Prostate gland (tissue), 2 donors: ENCODE data around the gene APOLD1. TPM values are rescaled to one million over a fixed set of nuclear protein-coding genes. Genes with fewer than 3 reads are reported as not detected.

Experiments used
- DNase-seq: peaks from one replicate; pipeline ENCODE4 v3.0.0-alpha.2; 2019; ENCODE audit warnings: low spot score
- H3K27ac ChIP-seq, 2 donors: fragments of 200-600 bp; sonication (generic); 2 replicates each; pipeline ENCODE4 v1.5.1; 2017 to 2019
- H3K27me3 ChIP-seq: fragments of 200-600 bp; sonication (generic); replicated peaks from 2 replicates; pipeline ENCODE4 v1.5.1; 2019; ENCODE audit not compliant: insufficient read depth
- H3K36me3 ChIP-seq, 2 donors: fragments of 200-600 bp; sonication (generic); 1 replicate in 1 of 2; 2 replicates in 1 of 2; pipeline versions ENCODE4 v1.5.1 to v1.8.1; 2017 to 2019
- H3K4me1 ChIP-seq: fragments of 200-600 bp; sonication (generic); replicated peaks from 2 replicates; pipeline ENCODE4 v1.5.1; 2019
- H3K4me3 ChIP-seq, 2 donors: fragments of 200-600 bp; sonication (generic); 2 replicates each; pipeline ENCODE4 v1.5.1; 2017 to 2019
- H3K9me3 ChIP-seq: fragments of 200-600 bp; sonication (generic); 2 replicates; pipeline ENCODE4 v1.5.1; 2017
- CTCF ChIP-seq, 4 experiments: fragments of 200-600 bp in 2 of 4; fragments of 450-650 bp in 2 of 4; sonication (generic) in 2 of 4; IDR thresholded peaks; 1 replicate in 3 of 4; 2 replicates in 1 of 4; pipeline ENCODE4 v1.5.1; 2016 to 2019; ENCODE audit warnings: antibody characterized with exemption in 4 of 4, mild to moderate bottlenecking in 2 of 4, moderate library complexity in 2 of 4
- POLR2A ChIP-seq: fragments of 450-650 bp; IDR thresholded peaks from one replicate; pipeline ENCODE4 v1.6.1; 2016; ENCODE audit warnings: antibody characterized with exemption, mild to moderate bottlenecking
- POLR2AphosphoS5 ChIP-seq: sonication (generic); formaldehyde crosslinking; IDR thresholded peaks from one replicate; pipeline ENCODE4 v1.6.1; 2017; ENCODE audit warnings: antibody characterized with exemption
- WGBS: methylation state at CpG from one replicate; pipeline ENCODE4 v1.1.5; 2018; 5-methylcytosine and 5-hydroxymethylcytosine counted together
- intact Hi-C: fragments of 100-400 bp; cut with DNase I; formaldehyde crosslinking; loops from one replicate; pipeline ENCODE4 v1.14.2; 2022
- microRNA counts, 2 donors: library from miRNA; unstranded; fragments of <30 nt; microRNA quantifications; one replicate each; lab custom pipeline; 2016 to 2017
- microRNA-seq: library from miRNA; unstranded; fragments of <30 nt; microRNA quantifications from one replicate; pipeline ENCODE4, GENCODE V29; 2016
- small RNA-seq, 2 donors: library from RNA; depleted of rRNA; stranded (forward); fragments of <200 nt; gene quantifications; one replicate each; pipeline ENCODE3, GENCODE V24; 2016
- total RNA-seq, 2 donors: library from RNA; depleted of rRNA; stranded (reverse); fragments of >200 nt; gene quantifications; one replicate each; pipeline ENCODE4 v1.1.0, GENCODE V29; 2016

The APOLD1 gene
- total RNA-seq, 2 donors from 2014 or later = 10.7 to 16.1 TPM

- no peak for TF ChIP-seq POLR2A
- no peak for TF ChIP-seq CTCF (IDR thresholded peaks at IDR 0.05)
- no peak for TF ChIP-seq POLR2AphosphoS5
- Histone ChIP-seq H3K9me3 (no peaks in the 10 kb centered on the region), H3K36me3 (no peaks in the 10 kb centered on the region), H3K27me3 (no peaks in the 10 kb centered on the region), H3K27ac (no peak overlapping the region), H3K4me3 (no peak overlapping the region), H3K4me1 (no peaks in the 10 kb centered on the region)
- intact Hi-C loops = no loop called here
- no peak for DNase-seq
- WGBS = 56% methylated on average over 5 of the region's 5 CpGs
Measured at GRCh38 chr12:12839873-12840579, 54.6 kb downstream of the APOLD1 start.

- intact Hi-C loops = no loop called here
- no peak overlapping the region for H3K4me3 ChIP-seq
- no peak overlapping the region for H3K27ac ChIP-seq
- WGBS = 95% methylated on average over 5 of the region's 5 CpGs
- no peaks in the 10 kb centered on the region for H3K4me1 ChIP-seq
- no peak for DNase-seq
- TF ChIP-seq POLR2A (no peak), POLR2AphosphoS5 (no peak), CTCF (IDR thresholded peaks at IDR 0.05) (no peak)
- H3K27me3 ChIP-seq = no peaks in the 10 kb centered on the region
- no peaks in the 10 kb centered on the region for H3K36me3 ChIP-seq
- no peaks in the 10 kb centered on the region for H3K9me3 ChIP-seq
Measured at GRCh38 chr12:12840580-12840899, 55.1 kb downstream of the APOLD1 start.

MicroRNAs within 50 kb of the gene (microRNA counts, 767-probe panel; counts per million panel counts)
- 431 to 927 counts per million in 2 donors for microRNA hsa-miR-613 (lab: Ali Mortazavi, UCI)

Small RNAs within 50 kb of the gene (microRNA-seq; reads per million reads assigned to microRNA genes)
- gene MIR613 = not detected

Small RNAs within 50 kb of the gene (small RNA-seq; reads per million reads assigned to genes)
- gene AC007215.1 (0 reads per million in 2 donors), gene MIR613 (0 reads per million in 2 donors)

Other genes starting within 250 kb of the APOLD1 start
- 10 to 100 TPM; 60.8 to 87.0 TPM for gene DUSP16, start 222.8 kb upstream of the APOLD1 start, total RNA-seq
- gene CREBL2, start 173.8 kb upstream of the APOLD1 start, total RNA-seq = 10 to 100 TPM; 48.1 to 59.8 TPM
- not detected for gene GPR19, start 89.5 kb upstream of the APOLD1 start, total RNA-seq
- 100 to 1,000 TPM in 1 of 2 donors, 10 to 100 TPM in 1; 73.5 to 110 TPM for gene CDKN1B, start 68.3 kb upstream of the APOLD1 start, total RNA-seq
- gene DDX47, start 27.7 kb downstream of the APOLD1 start, total RNA-seq = 10 to 100 TPM; 44.6 to 74.8 TPM
- gene GPRC5A, start 105.9 kb downstream of the APOLD1 start, total RNA-seq = 10 to 100 TPM in 1 of 2 donors, 1 to 10 TPM in 1; 5.4 to 22.2 TPM
- not detected for gene GPRC5D, start 166.5 kb downstream of the APOLD1 start, total RNA-seq
- gene HEBP1, start 214.6 kb downstream of the APOLD1 start, total RNA-seq = 10 to 100 TPM; 30.0 to 40.3 TPM